GM21423 (cell line): ENCODE results near the gene SETMAR.

Experiments
- ATAC-seq: cut with Tn5 transposase; IDR thresholded peaks from one replicate; pipeline ENCODE4 v1.9.1; 2021; ENCODE audit warnings: mild to moderate bottlenecking, moderate library complexity; ENCODE audit not compliant: unreplicated experiment

SETMAR gene

DNA sequence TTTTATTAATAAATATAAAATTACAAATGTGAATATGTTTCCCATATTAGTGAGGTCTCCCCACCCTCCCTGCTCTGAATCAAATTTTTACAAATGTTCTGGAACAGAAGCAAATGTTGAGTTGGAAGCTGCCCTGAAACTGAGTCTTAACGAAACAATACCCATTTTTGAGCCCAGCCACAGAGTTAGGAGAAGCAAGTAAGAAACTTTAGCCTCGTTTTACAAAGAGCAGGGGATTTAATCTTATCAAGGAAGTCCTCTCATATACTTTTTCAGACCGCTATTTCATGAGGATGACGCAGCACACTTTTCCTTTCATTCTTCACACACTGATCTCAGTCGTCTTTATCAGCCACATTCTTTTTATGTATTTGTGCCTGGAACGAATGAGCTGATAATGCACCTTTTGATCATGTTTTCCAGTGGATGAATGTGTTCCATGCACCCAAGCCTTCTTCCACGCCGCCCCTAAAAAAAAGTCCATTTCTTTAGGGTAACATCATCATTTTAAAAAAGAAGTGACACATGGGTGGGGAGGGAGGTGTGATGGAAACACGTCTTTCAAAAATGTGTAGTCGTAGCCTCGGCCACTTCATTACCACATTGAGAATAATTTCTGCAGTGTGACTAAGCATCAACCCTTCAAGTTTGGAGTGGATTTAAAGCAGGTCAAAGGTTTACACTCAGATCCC, 48.1 kb downstream of the SETMAR start:
- peak; percentile 24 for ATAC-seq

- ATAC-seq = no peak
Measured at GRCh38 chr3:4351872-4352271, 48.7 kb downstream of the SETMAR start.

DNA sequence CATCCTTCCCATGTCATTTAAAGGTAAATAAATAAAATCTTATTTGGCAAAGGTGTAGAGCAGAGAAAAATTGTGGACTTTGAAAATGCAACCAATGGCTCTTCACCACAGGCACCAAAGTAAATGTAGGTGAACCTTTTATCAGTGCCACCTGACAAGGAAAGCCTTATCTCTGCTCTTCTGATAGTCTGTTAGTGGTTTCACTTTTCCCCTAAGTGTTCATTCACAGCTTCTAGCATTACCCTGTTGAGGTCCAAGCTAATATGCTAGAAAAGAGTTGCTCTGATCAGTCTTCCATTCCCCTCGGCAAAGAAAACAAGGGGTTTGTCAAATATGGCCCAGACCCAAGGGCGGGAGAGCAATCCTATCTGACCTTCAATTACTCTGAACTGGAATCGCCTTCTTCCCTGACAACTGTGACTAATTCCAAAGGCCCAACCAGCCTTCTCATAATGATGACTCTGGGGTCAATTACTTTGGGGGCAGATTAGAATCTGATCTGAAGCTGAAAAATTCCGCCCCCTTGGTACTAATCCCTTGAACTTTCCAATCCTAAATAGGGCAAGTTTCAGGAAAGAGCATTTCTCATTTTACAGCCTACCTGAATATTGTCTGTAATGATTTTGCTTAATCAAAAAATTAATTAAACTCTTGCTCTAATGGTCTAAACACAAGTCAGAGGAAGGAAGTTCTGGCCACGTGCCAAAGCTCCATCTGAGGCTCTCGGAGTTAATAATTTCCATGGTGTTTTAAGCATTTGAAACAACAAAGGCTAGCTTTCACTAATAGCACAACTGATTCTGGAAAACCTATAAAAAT, 52.4 kb downstream of the SETMAR start:
- no peak for ATAC-seq

DNA sequence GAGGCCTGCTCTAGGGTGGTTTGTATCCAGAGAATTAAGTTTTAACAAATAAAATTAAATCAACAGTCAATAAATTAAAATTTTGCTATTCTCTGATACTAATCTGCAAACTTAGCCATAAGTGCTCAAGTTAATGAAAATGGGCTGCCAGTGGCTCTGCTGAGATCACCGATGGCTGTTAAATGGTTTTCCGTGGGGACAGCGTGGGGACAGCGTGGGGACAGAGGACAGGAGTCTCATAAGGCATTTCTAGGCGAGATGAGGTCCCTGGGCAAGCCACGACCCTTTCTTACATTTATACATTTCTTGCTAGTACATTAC, 53.0 kb downstream of the SETMAR start:
- ATAC-seq = no peak

GRCh38 chr3:4356546-4357410, 53.6 kb downstream of the SETMAR start:
- ATAC-seq = no peak

DNA sequence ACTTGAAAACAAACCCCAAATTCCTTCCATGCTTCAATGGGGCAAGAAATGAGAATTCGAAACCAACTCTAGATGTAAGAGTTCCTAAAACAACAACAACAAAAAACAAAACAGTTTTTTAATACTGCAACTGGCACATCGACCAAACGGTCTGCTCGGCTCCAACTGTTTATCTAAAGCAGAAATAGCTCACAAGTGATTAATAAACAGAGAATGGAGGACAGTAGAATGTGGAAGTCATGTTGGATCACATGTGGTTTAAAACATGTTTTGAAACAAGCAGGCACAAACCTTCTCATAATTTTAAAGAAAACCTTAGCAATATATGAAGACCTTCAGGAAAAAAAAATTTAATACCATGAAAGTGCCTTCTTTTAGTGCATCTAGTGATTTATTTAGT, 55.1 kb downstream of the SETMAR start:
- ATAC-seq = no peak

GRCh38 chr3:4359805-4360502, 56.8 kb downstream of the SETMAR start:
- no peak for ATAC-seq

GRCh38 chr3:4360817-4361216, 57.6 kb downstream of the SETMAR start:
- no peak for ATAC-seq

DNA sequence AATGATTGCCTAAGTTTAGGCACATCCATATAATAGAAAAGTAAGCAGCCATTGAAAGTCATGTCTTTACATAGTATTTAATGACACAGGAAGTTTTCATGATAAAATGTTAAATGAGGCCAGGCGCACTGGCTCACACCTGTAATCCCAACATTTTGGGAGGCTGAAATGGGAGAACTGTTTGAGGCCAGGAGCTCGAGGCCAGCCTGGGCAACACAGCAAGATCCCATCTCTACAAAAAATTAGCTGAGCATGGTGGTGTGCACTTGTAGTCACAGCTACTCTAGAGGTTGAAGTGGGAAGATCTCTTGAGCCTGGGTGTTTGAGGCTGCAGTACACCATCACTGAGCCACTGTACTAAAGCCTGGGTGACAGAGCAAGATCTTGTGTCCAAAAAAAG, 59.4 kb downstream of the SETMAR start:
- no peak for ATAC-seq
